BJ (cell line): ENCODE data around the gene MAN1C1. TPM values are rescaled to one million over a fixed set of nuclear protein-coding genes. Genes with fewer than 3 reads are reported as not detected.

Experiments
- CTCF ChIA-PET: fragments of 350-600 bp; formaldehyde crosslinking; extraction: SDS; loops from one replicate; lab custom pipeline; 2021; ENCODE audit warnings: antibody characterized with exemption, inconsistent platforms; lab: Yijun Ruan, JAX
- POLR2A ChIA-PET: fragments of 300-600 bp; sonication (Branson Sonifier 250); formaldehyde crosslinking; extraction: SDS; loops from one replicate; lab custom pipeline; 2021; ENCODE audit warnings: antibody characterized with exemption; lab: Charles Lee
- DNase-seq: peaks from one replicate; pipeline ENCODE4 v3.0.0-alpha.2; 2011; ENCODE audit warnings: low read depth
- H3K27me3 ChIP-seq: 2 replicates; pipeline ENCODE4 v1.6.0; 2011; ENCODE audit warnings: low read length; ENCODE audit not compliant: control insufficient read depth, insufficient read depth
- H3K36me3 ChIP-seq: 2 replicates; pipeline ENCODE4 v1.5.1; 2011; ENCODE audit warnings: low read length; ENCODE audit not compliant: control insufficient read depth, insufficient read depth
- H3K4me3 ChIP-seq: 2 replicates; pipeline ENCODE4 v1.5.1; 2011; ENCODE audit warnings: low read depth, mild to moderate bottlenecking, control low read depth, low read length
- polyA plus RNA-seq: library from polyadenylated mRNA; depleted of rRNA; stranded (reverse); fragments of >200 nt; gene quantifications from 2 replicates; pipeline ENCODE4 v1.2.3, GENCODE V29; 2011
- TF ChIP-seq, protein P1 (sequence below): IDR thresholded peaks from 2 replicates; pipeline ENCODE4 v1.5.1; 2011; ENCODE audit warnings: low read depth, mild to moderate bottlenecking, control low read depth, inconsistent platforms, low read length, moderate library complexity; ENCODE audit not compliant: insufficient read depth

The MAN1C1 gene
- polyA plus RNA-seq, 1 experiment = 1.1 TPM

DNA sequence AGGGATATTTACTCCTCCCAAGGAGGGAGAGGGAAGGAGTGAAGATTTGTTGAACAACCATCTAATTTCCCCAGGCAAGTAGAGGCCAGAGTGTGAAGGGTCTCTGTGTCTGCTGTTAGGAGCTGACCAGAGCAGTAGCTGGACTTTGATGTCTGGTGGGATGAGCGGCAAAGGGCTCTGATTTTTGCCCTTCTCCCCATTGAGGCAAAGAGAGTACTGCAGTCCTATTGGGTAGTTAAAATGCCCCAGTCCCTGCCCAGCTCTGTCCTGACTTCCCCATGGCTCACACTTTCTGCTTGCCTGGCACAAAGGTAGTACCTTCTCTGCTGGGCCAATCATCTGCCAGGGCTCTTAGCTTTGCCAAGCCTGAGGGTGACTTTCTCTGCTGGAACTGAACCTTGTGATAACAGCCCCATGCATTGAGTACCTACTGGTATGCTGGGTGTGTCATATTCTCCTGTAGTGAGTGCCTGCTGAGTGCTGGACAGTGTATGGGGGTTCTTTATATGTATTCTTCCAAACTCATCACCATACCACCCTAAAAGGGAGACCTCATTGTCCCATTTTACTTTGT lies 119.5 kb downstream of the MAN1C1 start:
- TF ChIP-seq, protein P1, sequence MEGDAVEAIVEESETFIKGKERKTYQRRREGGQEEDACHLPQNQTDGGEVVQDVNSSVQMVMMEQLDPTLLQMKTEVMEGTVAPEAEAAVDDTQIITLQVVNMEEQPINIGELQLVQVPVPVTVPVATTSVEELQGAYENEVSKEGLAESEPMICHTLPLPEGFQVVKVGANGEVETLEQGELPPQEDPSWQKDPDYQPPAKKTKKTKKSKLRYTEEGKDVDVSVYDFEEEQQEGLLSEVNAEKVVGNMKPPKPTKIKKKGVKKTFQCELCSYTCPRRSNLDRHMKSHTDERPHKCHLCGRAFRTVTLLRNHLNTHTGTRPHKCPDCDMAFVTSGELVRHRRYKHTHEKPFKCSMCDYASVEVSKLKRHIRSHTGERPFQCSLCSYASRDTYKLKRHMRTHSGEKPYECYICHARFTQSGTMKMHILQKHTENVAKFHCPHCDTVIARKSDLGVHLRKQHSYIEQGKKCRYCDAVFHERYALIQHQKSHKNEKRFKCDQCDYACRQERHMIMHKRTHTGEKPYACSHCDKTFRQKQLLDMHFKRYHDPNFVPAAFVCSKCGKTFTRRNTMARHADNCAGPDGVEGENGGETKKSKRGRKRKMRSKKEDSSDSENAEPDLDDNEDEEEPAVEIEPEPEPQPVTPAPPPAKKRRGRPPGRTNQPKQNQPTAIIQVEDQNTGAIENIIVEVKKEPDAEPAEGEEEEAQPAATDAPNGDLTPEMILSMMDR = no peak
- POLR2A ChIA-PET = no interaction called here
- no peak for DNase-seq
- CTCF ChIA-PET = interaction anchor here (0.6 to 1.6 kb wide), 2 partner anchors 9 to 15 kb away, joined by 3 read pairs; no protein-coding TSS in a partner anchor
- Histone ChIP-seq H3K4me3 (no peak overlapping the region), H3K36me3 (no peaks in the 10 kb centered on the region), H3K27me3 (peaks cover 5% of the 10 kb centered on the region)

DNA sequence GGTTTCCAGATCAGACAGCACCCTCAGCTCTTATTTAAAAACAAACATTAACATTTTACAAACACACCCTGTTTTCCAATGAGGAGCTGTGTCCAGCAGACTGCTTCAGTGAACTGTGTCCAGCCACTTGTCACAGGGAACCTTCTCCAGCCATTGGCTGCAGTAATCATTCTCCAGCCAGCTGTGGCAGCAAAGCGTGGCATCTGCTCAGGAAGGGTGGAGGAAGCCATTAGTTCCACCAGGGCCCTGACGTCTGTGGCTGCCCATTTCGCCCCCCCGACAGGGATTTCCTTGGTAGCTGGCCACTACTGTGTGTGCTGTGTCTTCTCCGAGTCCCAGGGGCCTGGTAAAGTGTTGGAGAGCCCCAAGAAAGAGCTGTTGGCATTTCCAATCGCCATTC lies 120.5 kb downstream of the MAN1C1 start:
- H3K36me3 ChIP-seq = no peaks in the 10 kb centered on the region
- TF ChIP-seq, protein P1 = no peak
- ChIA-PET CTCF (interaction anchor here (0.6 to 1.6 kb wide), 2 partner anchors 16 to 129 kb away, joined by 3 read pairs; no protein-coding TSS in a partner anchor), POLR2A (no interaction called here)
- peaks cover 6% of the 10 kb centered on the region for H3K27me3 ChIP-seq
- no peak overlapping the region for H3K4me3 ChIP-seq
- DNase-seq = no peak

DNA sequence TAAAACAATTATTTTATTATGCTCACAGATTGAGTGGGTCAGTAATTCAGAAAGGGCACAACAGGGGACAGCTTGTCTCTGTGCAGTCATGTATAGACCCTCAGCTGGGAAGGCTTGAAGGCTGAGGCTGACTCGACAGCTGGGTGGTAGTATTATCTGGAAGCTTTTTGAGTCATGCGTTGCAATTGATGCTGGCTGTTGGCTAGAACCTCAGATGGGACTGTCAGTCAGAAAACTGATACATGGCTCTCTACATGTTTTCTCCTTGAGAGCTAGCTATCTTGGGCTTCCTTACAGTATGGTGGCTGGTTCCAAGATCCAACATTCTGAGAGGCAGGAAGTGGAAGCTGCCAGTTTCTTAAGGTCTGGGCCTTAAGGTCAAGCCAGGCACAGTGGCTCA lies 121.9 kb downstream of the MAN1C1 start:
- TF ChIP-seq, protein P1 = no peak
- H3K36me3 ChIP-seq = no peaks in the 10 kb centered on the region
- DNase-seq = no peak
- H3K4me3 ChIP-seq = no peak overlapping the region
- CTCF ChIA-PET = interaction anchor here (1.3 kb wide), 1 partner anchor 13 kb away, joined by 4 read pairs; no protein-coding TSS in a partner anchor
- POLR2A ChIA-PET = no interaction called here
- H3K27me3 ChIP-seq = peaks cover 7% of the 10 kb centered on the region

DNA sequence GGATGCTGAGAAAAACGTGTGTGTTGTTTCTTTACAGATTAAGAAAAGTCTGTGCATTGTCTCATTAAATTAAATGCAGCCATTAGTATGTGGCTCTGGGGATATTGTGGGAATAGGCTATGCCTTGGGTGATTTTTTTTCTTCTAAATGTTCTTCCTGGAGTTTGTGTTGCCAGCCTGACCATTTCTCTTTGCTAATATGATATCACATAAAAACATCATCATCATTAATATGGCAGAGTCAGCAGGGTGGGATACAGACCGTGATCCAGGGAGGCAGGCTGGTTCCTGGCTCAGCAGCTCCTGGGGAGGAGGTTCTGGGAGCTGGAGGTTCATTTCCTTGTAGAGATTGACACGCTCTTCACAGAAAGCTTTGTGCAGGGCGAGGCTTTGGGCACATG lies 122.8 kb downstream of the MAN1C1 start:
- TF ChIP-seq, protein P1 = no peak
- no peak for DNase-seq
- Histone ChIP-seq H3K4me3 (no peak overlapping the region), H3K27me3 (peaks cover 7% of the 10 kb centered on the region), H3K36me3 (no peaks in the 10 kb centered on the region)
- CTCF ChIA-PET = interaction anchor here (1.1 to 1.3 kb wide), 2 partner anchors 14 to 131 kb away, joined by 3 to 4 read pairs; no protein-coding TSS in a partner anchor
- POLR2A ChIA-PET = no interaction called here

DNA sequence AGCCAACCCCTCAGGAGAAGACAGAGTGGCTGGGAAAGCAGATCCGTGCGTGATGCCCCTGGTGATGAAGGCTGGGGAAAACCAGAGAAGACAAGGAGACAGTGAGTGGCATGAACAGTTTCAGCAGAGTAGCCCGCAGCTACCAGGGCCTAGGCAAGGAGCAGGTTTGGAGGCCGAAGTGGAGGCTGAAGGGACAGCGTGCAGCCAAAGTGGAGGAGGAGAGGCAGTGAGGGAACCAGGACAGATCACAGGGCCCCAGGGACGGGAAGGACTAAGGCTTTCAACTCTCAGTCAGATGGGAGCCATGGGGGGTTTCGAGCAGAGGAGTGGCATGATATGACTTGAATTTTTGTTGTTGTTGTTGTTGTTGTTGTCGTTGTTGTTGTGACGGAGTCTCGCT lies 123.5 kb downstream of the MAN1C1 start:
- ChIA-PET CTCF (interaction anchor here (1.1 kb wide), 1 partner anchor 132 kb away, joined by 3 read pairs; no protein-coding TSS in a partner anchor), POLR2A (no interaction called here)
- H3K4me3 ChIP-seq = no peak overlapping the region
- TF ChIP-seq, protein P1 = no peak
- peaks cover 7% of the 10 kb centered on the region for H3K27me3 ChIP-seq
- no peak for DNase-seq
- H3K36me3 ChIP-seq = no peaks in the 10 kb centered on the region
